Activated CD4-positive, alpha-beta T cell treated with anti-CD3 and anti-CD28 coated beads, Interleukin-2, amount 50 U/mL, for 4 hours (primary cell): ENCODE measurements around the gene ELL2.

ENCODE experiments used
- DNase-seq, 2 experiments: peaks; one replicate each; pipeline ENCODE4 v3.0.0-alpha.2; 2020

Gene ELL2

DNA sequence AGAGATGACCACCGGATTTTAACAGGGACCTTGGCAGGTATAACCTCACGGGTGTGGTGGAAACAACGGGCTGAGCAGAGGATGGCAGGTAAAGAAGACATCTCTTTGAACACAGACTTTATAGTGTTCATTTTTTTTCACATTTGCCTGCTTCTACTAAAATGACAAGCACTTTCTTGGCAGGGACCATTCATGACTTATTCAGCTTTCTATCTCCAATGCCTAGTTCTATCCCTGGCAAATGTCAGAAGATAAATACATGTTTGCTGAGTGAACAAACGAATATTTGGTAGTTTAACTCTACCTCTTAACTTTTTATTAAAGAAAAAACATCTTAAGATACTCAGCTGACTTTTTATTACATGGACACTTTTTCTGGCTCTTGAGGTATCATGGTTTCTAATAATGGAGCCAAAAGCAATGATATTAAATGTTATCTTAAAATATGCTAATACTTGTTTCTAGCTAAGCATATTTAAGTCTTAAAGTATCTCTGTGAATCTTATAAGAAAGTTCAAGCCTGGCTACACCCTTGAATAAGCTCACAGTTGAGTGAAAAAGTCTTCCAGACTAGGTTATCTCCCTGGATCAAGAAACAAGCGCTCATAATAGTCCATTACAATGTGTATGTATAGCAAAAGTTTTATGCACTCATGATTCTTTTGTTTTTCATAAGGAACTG lies 8.5 kb downstream of the ELL2 start:
- no peak for DNase-seq

GRCh38 chr5:95951916-95952315 lies 9.7 kb downstream of the ELL2 start:
- DNase-seq = no peak

DNA sequence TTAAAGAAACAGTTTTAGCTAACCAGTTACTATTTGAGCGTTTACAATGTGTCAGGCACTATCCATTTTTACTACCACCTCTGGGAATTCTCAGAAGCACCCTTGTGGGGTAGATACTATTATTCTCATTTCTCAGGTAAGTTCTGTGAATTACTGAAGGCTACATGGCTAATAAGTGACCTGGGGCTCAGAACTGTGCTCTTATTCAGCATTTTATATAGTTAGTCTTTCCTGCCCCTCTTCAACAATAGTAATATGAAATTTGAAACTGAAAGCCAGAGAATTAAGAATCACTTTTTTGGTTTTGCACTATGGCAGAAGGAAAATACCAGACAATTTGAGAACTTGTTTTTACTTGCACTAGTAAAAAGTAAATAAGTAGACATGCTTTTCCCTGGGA lies 11.8 kb downstream of the ELL2 start:
- DNase-seq = no peak

- no peak for DNase-seq
Observed at GRCh38 chr5:95948631-95949030, 13.0 kb downstream of the ELL2 start.

DNA sequence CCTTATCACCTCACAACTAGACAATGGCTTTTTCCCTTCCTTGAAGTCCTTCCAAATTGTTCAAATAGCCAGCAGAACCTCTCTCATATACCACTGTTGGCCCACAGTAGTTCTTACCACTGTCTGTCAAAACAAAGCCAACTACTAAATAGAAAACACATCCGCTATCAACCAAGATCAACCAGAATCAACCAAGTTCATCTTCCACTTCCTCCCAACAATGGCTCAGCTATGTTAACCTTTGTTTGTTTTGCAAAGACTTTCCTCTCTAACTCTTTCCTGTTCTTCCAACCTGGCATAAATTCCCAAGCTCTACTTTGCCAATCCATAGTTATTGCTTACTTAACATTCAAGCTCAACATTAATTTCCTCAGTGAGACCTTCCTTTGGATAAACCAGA lies 15.2 kb downstream of the ELL2 start:
- no peak for DNase-seq

DNA sequence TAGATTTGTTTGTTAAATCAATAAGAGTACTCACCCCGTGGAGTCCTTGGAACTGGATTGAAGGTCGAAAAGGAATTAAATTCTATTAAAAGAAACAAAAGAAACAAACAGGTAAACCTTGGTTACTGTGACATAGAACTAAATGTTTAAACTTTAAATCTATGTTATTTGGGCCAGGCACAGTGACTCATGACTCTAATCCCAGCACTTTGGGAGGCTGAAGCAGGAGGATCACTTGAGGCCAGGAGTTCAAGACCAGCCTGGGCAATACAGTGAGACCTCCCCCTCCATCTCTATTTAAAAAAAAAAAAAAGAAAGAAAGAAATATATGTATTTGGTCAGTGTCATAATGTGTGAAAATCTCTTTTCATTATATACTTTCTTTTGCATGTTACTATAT lies 18.7 kb downstream of the ELL2 start:
- DNase-seq = no peak

DNA sequence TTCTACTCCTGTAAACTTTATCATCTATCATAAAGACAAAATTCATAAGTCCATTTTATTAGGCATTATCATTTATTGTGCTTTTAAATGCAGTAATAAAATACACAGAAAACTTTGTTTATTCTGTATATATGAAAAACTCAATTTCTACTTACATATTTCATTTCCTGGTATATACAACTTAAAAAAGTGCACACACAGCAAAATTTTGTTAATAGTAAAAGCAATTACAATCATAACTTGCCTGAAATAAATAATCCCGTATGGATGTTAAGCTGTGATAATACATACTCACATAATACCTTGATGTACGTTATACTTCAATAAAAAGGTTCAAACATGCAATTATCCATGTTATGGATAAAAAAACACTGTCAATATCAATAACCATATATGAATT lies 19.2 kb downstream of the ELL2 start:
- DNase-seq = no peak

GRCh38 chr5:95941756-95942155 lies 19.9 kb downstream of the ELL2 start:
- DNase-seq = no peak

GRCh38 chr5:95940758-95941682 lies 20.6 kb downstream of the ELL2 start:
- DNase-seq = no peak

DNA sequence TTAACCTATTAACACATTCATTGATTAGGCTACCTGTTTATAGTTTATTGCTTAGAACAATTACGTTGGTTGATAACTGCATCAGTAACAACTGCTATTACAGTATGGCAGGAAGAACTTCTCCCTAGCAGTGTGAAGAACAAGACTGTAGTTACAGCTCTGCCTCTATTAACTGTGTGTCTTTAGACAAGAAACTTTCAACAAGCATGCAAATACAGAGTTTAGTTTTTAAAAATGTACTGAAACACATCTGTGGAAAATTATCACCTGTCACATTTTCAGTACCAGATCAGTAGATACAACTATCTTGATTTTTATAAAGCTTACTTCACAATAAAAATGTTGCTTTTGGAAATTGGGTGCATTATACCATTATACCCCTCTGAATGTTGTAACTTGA lies 22.2 kb downstream of the ELL2 start:
- DNase-seq = no peak

DNA sequence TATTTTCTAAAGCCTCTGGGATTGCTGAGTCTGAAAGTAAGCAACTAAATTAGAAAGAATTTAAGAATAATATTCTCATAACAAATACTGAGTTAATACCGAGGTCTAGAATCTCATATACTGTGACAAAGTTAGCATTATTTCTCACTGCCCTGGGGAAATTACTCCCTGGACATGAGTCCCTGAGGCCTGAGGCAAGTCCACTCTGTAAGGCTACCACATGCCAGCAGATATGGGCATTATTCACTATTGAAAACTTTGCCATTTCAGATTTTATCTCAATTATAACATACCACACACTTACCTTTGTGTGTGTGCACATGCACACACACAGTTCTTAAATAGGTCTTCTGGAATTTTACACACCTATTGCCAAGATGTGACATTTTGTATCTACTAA lies 22.9 kb downstream of the ELL2 start:
- no peak for DNase-seq

DNA sequence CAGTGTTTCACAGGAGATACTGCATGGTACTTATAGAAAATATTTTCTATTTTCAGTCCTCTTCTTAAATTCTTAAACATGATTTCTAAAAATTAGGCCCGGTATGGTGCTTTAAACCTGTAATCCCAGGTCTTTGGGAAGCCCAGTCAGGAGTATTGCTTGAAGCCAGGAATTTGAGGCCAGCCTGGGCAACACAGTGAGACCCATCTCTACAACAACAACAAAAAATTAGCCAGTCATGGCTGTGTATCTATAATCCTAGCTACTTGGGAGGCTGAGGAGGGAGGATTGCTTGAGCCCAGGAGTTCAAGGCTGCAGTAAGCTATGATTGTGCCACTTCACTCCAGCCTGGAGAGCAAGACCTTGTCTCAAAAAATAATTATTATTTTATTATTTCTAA lies 23.3 kb downstream of the ELL2 start:
- DNase-seq = no peak

GRCh38 chr5:95937607-95938152 lies 24.0 kb downstream of the ELL2 start:
- no peak for DNase-seq

GRCh38 chr5:95936812-95937397 lies 24.7 kb downstream of the ELL2 start:
- DNase-seq = no peak

DNA sequence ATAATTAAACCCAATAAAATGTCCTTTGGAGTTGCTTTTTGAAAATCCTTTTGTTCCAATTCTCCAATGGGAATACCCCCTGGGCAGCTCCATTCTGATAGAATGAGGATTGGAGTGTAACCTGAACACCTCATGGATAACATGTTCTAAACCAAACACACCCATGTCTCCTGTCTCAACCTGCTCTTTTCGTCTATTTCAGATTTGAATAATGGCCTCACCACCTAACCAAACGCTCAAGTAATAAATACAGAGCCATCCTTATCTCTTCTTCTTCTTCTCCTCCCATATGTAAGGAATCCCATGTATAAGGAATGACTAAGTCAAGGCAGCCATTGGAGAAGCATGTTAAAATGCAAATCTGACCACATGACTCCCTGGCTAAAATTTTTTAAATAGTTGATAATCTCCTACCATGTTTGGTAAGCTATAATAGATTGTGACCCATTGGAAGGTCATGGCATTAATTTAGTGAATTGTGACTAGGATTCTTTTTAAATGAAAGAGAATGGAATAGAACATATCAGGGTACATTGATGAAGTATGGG lies 26.0 kb downstream of the ELL2 start:
- DNase-seq = no peak

DNA sequence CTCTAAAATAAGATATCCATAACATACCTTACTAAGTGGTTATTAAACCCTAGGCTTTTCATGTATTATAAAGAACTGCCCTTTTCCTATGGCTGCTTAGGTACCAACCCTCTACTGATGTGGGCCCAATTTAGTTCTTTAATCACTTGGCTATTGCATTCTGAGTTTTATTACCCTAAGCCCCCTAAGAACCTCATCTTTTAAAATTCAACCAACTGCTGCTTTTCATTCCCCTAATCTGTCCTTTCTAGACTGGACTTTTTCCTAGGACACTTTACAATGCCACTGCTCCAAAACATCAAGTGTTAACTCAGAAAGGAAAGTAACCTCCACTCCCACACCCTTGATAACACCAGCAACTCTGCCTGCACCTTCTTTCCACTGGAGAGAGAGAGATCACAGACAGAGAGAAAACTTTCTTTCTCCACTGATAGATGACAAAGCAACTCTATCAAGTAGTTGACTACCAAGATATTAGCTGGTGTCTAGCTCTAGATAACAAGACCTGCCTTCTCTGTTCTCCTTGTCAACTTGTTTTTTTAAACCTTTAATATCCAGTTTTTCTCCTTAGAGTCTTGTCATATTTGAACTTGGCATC lies 27.3 kb downstream of the ELL2 start:
- DNase-seq = no peak

- no peak for DNase-seq
Observed at GRCh38 chr5:95932941-95933340, 28.7 kb downstream of the ELL2 start.

DNA sequence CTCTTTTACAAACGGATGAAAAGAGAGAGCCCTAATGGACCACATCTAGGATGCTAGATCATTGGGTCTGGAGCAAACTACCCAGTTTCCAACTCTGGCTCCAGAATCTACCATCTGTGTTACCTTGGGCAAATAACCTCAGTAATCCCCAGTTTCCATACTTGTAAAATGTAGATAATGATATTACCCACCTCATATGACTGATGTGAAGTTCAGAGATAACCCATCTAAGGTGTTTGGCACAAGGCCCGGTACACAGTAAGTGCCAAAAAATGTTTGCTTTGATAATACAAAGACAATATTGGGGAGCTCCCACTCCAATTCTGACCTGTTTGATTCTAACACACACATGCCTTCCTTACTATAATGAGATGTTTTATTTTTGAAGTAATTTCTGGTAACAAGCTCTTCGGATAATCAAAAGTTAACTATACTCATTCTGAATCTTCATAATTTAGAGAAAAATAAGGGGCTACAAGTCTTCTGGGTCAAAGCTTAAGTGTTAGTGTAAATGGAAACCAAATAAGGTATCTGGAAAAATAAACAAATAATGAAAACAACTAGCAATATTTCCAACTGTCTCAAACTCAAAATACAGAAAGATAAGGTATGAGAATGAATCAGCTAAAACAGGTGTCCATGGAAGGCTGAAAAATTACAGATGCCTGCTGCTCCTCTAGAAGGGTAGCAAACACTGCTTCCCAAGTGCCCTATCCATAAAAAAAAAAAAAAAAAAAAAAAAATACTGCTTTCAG lies 30.4 kb downstream of the ELL2 start:
- no peak for DNase-seq

- no peak for DNase-seq
Observed at GRCh38 chr5:95930141-95930930, 31.3 kb downstream of the ELL2 start.

GRCh38 chr5:95928724-95929253 lies 32.9 kb downstream of the ELL2 start:
- DNase-seq = no peak
